HepG2 (cell line): Measurements from ENCODE around the gene NTF3. TPM values are rescaled to one million over a fixed set of nuclear protein-coding genes. Genes with fewer than 3 reads are reported as not detected.

Source experiments
- ATAC-seq: fragments of 200-7000 bp; cut with Tn5 transposase; 3 replicates; pipeline ENCODE4 v1.9.1; 2020; ENCODE audit warnings: mild to moderate bottlenecking, moderate library complexity
- BruUV-seq: library from RNA; stranded (reverse); fragments of 400-500 nt; replicated peaks from 2 replicates; lab custom pipeline; 2021; lab: Mats Ljungman, UMichigan
- CTCF ChIA-PET: fragments of 300-600 bp; formaldehyde crosslinking; extraction: SDS; loops from one replicate; lab custom pipeline; 2021; ENCODE audit warnings: low total read pairs, inconsistent platforms, low intra/inter-chr PET ratio; lab: Yijun Ruan, JAX
- POLR2A ChIA-PET: fragments of 350-600 bp; sonication (Branson Sonifier 250); formaldehyde crosslinking; loops from one replicate; lab custom pipeline; 2020; ENCODE audit warnings: antibody characterized with exemption, inconsistent platforms; lab: Yijun Ruan, JAX
- DNase-seq: peaks from one replicate; pipeline ENCODE4 v3.0.0-alpha.2; 2015; ENCODE audit warnings: low spot score
- FAIRE-seq: peaks from 3 replicates; lab custom pipeline; 2011; peaks lifted over from hg19 to GRCh38; lab: Jason Lieb, UNC
- H2AFZ ChIP-seq: one replicate; pipeline ENCODE4 v1.6.1; 2011; ENCODE audit warnings: low read length, inconsistent platforms
- H3K27ac ChIP-seq: fragments of 300-600 bp; 3 replicates; pipeline ENCODE4 v1.8.0; 2011; ENCODE audit warnings: mixed run types, mild to moderate bottlenecking, mixed read lengths, low read length, inconsistent platforms; ENCODE audit not compliant: insufficient read depth; ENCODE audit errors: extremely low read length
- H3K27me3 ChIP-seq, 2 experiments: fragments of 200-600 bp in 1 of 2; 2 replicates in 1 of 2; 3 replicates in 1 of 2; pipeline versions ENCODE4 v1.6.0 to v1.8.0; 2011; ENCODE audit warnings: low read length in 2 of 2, mild to moderate bottlenecking in 2 of 2, moderate library complexity in 2 of 2, inconsistent platforms in 1 of 2; ENCODE audit not compliant: insufficient read depth in 2 of 2, control insufficient read depth in 1 of 2
- H3K36me3 ChIP-seq, 2 experiments: fragments of 200-600 bp in 1 of 2; replicated peaks in 1 of 2; 2 replicates in 1 of 2; 3 replicates in 1 of 2; pipeline versions ENCODE4 v1.5.1 to v1.8.0; 2011; ENCODE audit warnings: low read length in 2 of 2, inconsistent platforms in 1 of 2; ENCODE audit not compliant: insufficient read depth in 2 of 2, control insufficient read depth in 1 of 2
- H3K4me1 ChIP-seq: 2 replicates; pipeline ENCODE4 v1.5.1; 2012; ENCODE audit warnings: low read length, inconsistent platforms; ENCODE audit not compliant: insufficient read depth
- H3K4me2 ChIP-seq: 2 replicates; pipeline ENCODE4 v1.6.0; 2011; ENCODE audit warnings: low read depth, low read length, inconsistent platforms
- H3K4me3 ChIP-seq, 3 experiments: fragments of 200-600 bp in 1 of 3; sonication (generic), shearing (Covaris generic) in 1 of 3; replicated peaks in 1 of 3; 2 replicates each; pipeline ENCODE4 v1.5.1; 2011 to 2016; ENCODE audit warnings: low read length in 3 of 3, inconsistent platforms in 2 of 3, low read depth in 2 of 3, mild to moderate bottlenecking in 2 of 3, control low read depth in 1 of 3, mixed read lengths in 1 of 3; ENCODE audit not compliant: insufficient read depth in 1 of 3
- H3K79me2 ChIP-seq: one replicate; pipeline ENCODE4 v1.6.1; 2011; ENCODE audit warnings: low read length, inconsistent platforms; ENCODE audit not compliant: insufficient read depth
- H3K9ac ChIP-seq: 2 replicates; pipeline ENCODE4 v1.6.0; 2011; ENCODE audit warnings: mild to moderate bottlenecking, low read depth, low read length, inconsistent platforms; ENCODE audit not compliant: insufficient read depth
- H3K9me3 ChIP-seq: 2 replicates; pipeline ENCODE4 v1.5.1; 2012; ENCODE audit warnings: mild to moderate bottlenecking, low read length
- H4K20me1 ChIP-seq: 2 replicates; pipeline ENCODE4 v1.6.0; 2011; ENCODE audit warnings: inconsistent platforms, mild to moderate bottlenecking, low read length, moderate library complexity; ENCODE audit not compliant: insufficient read depth
- FOXK2 ChIP-seq: fragments of 450-650 bp; IDR thresholded peaks from 2 replicates; pipeline ENCODE4 v1.6.1; 2016
- GPBP1L1 ChIP-seq: sonication (generic); formaldehyde crosslinking; IDR thresholded peaks from 2 replicates; pipeline ENCODE4 v1.5.0; 2020; ENCODE audit warnings: mild to moderate bottlenecking, missing genetic modification reagents
- TGIF2 ChIP-seq: IDR thresholded peaks from 2 replicates; pipeline ENCODE4 v1.6.1; 2016; ENCODE audit warnings: control low read depth, missing compliant biosample characterization
- ZC3H4 ChIP-seq: sonication (generic); formaldehyde crosslinking; IDR thresholded peaks from 2 replicates; pipeline ENCODE4 v1.4.0; 2020; ENCODE audit warnings: missing genetic modification reagents, borderline replicate concordance
- ZNF232 ChIP-seq: sonication (generic); formaldehyde crosslinking; IDR thresholded peaks from 2 replicates; pipeline ENCODE4 v1.4.0; 2020; ENCODE audit warnings: missing genetic modification reagents, borderline replicate concordance
- ZNF503 ChIP-seq: sonication (generic); formaldehyde crosslinking; IDR thresholded peaks from 2 replicates; pipeline ENCODE4 v1.4.0; 2020; ENCODE audit warnings: missing genetic modification reagents
- ZNF556 ChIP-seq: sonication (generic); formaldehyde crosslinking; IDR thresholded peaks from 2 replicates; pipeline ENCODE4 v1.4.0; 2020; ENCODE audit warnings: mild to moderate bottlenecking, missing genetic modification reagents, borderline replicate concordance
- ZNF652 ChIP-seq: IDR thresholded peaks from 2 replicates; pipeline ENCODE4 v1.6.1; 2016; ENCODE audit warnings: low read depth, borderline replicate concordance
- WGBS: methylation state at CpG from one replicate; pipeline ENCODE4 v1.1.6; 2017; ENCODE audit warnings: low lambda C conversion rate; 5-methylcytosine and 5-hydroxymethylcytosine counted together
- in situ Hi-C: cut with HindIII; loops from 2 replicates; pipeline ENCODE4 v1.10.0; 2017; ENCODE audit warnings: low pct_unique_long_range_greater_than_20kb; ENCODE audit not compliant: extremely low pct_ligation_motif_present
- intact Hi-C: fragments of 100-400 bp; cut with micrococcal nuclease; formaldehyde crosslinking; loops from one replicate; pipeline ENCODE4 v1.10.0; 2022; ENCODE audit not compliant: unreplicated experiment
- polyA plus RNA-seq, 8 experiments: library from polyadenylated mRNA; depleted of rRNA in 3 of 8; stranded (reverse) in 7 of 8; unstranded in 1 of 8; fragments of >200 nt; fragmentation: Illumina TruSeq in 4 of 8; extraction: Trizol in 4 of 8; gene quantifications; 2 replicates each; pipeline versions ENCODE4 v1.2.1 to v1.2.3, GENCODE V29; 2011 to 2016; ENCODE audit warnings: low read depth in 4 of 8, missing spikeins in 1 of 8, mixed read lengths in 1 of 8; ENCODE audit not compliant: insufficient read depth in 1 of 8
- total RNA-seq, 5 experiments: library from RNA; depleted of rRNA; stranded (reverse); fragments of >200 nt; fragmentation: Illumina TruSeq; extraction: Trizol; gene quantifications; 2 replicates each; pipeline ENCODE4 v1.2.3, GENCODE V29; 2016; ENCODE audit warnings: low read depth in 1 of 5

The NTF3 gene
- total and polyA plus RNA-seq, 2 of the 13 experiments (the other 11 are each of a cell fraction or from before 2014, with no cell fraction given): not detected

GRCh38 chr12:5525783-5526367 is 94.0 kb downstream of the NTF3 start:
- H3K9me3 ChIP-seq: no peaks in the 10 kb centered on the region
- no peak overlapping the region for H3K9ac ChIP-seq
- H3K27me3 ChIP-seq: 0 out of 5 replicates have a peak, but pooled peaks cover 0 to 3% of the 10 kb centered on the region in 2 experiments
- intact Hi-C loops: no loop called here
- WGBS: 14% methylated on average over 4 of the region's 4 CpGs
- ChIA-PET POLR2A (no interaction called here), CTCF (no interaction called here)
- H3K79me2 ChIP-seq: no peaks in the 10 kb centered on the region
- no peaks in the 10 kb centered on the region for H3K4me1 ChIP-seq
- in situ Hi-C loops: no loop called here
- no peaks in the 10 kb centered on the region for H4K20me1 ChIP-seq
- H3K36me3 ChIP-seq: no peaks in the 10 kb centered on the region
- BruUV-seq: no TSS peak
- ATAC-seq (no peak), DNase-seq (no peak)
- H3K27ac ChIP-seq: no peak overlapping the region
- no peak overlapping the region for H3K4me3 ChIP-seq
- no peak overlapping the region for H2AFZ ChIP-seq
- TF ChIP-seq FOXK2 (no peak), ZNF556 (CRISPR knock-in tag) (no peak), TGIF2 (CRISPR knock-in tag) (no peak), GPBP1L1 (CRISPR knock-in tag) (no peak), ZNF232 (no peak), ZNF652 (CRISPR knock-in tag) (no peak), ZC3H4 (CRISPR knock-in tag) (no peak), ZNF503 (no peak)
- TF ChIP-seq, all 625 proteins: peak for 0
- H3K4me2 ChIP-seq: no peak overlapping the region
- FAIRE-seq: no peak
